NCI-H1417 (cell line): ENCODE data around the gene NSG2.

Experiments
- DNase-seq, 3 experiments: peaks; one replicate each; lab custom pipeline; 2025; lab: John Stamatoyannopoulos, UW

The NSG2 gene

GRCh38 chr5:174151599-174152181 is 106.2 kb downstream of the NSG2 start:
- DNase-seq, result no peak

- DNase-seq, result no peak
Measured at GRCh38 chr5:174154559-174154958, 109.1 kb downstream of the NSG2 start.

- DNase-seq, result no peak
Measured at GRCh38 chr5:174155281-174155680, 109.8 kb downstream of the NSG2 start.

GRCh38 chr5:174155706-174156105 is 110.2 kb downstream of the NSG2 start:
- peak in 1 of 3 experiments; percentile 3 for DNase-seq

GRCh38 chr5:174157048-174157447 is 111.5 kb downstream of the NSG2 start:
- no peak for DNase-seq
